HEK293T (cell line): ENCODE results near the gene ANO9.

ENCODE experiments used
- CTCF ChIA-PET: fragments of 350-600 bp; formaldehyde crosslinking; extraction: SDS; loops from one replicate; lab custom pipeline; 2021; ENCODE audit warnings: antibody characterized with exemption, inconsistent platforms; lab: Yijun Ruan, JAX
- POLR2A ChIA-PET: fragments of 350-600 bp; formaldehyde crosslinking; extraction: SDS; loops from one replicate; lab custom pipeline; 2020; ENCODE audit warnings: antibody characterized with exemption, inconsistent platforms; lab: Yijun Ruan, JAX
- DNase-seq: peaks from one replicate; pipeline ENCODE4 v3.0.0; 2012; ENCODE audit warnings: mixed read lengths; ENCODE audit errors: extremely low spot score
- ARNT ChIP-seq: fragments of 450-650 bp; IDR thresholded peaks from 2 replicates; pipeline ENCODE4 v1.6.1; 2017; ENCODE audit warnings: mild to moderate bottlenecking
- BHLHE40 ChIP-seq: fragments of 450-650 bp; IDR thresholded peaks from 2 replicates; pipeline ENCODE4 v1.6.1; 2016; ENCODE audit warnings: mild to moderate bottlenecking, moderate library complexity, borderline replicate concordance
- CTBP1 ChIP-seq: fragments of 450-650 bp; IDR thresholded peaks from 2 replicates; pipeline ENCODE4 v1.6.1; 2016; ENCODE audit warnings: borderline replicate concordance
- ELF4 ChIP-seq: fragments of 450-650 bp; IDR thresholded peaks from 2 replicates; pipeline ENCODE4 v1.6.1; 2017; ENCODE audit warnings: antibody characterized with exemption
- FOXA1 ChIP-seq: fragments of 450-650 bp; IDR thresholded peaks from 2 replicates; pipeline ENCODE4 v1.6.1; 2016; ENCODE audit warnings: mild to moderate bottlenecking
- FOXK2 ChIP-seq: fragments of 450-650 bp; IDR thresholded peaks from 2 replicates; pipeline ENCODE4 v1.6.1; 2016; ENCODE audit warnings: mild to moderate bottlenecking
- FOXM1 ChIP-seq: fragments of 450-650 bp; IDR thresholded peaks from 2 replicates; pipeline ENCODE4 v1.6.1; 2017; ENCODE audit warnings: mild to moderate bottlenecking, borderline replicate concordance
- HDGF ChIP-seq: fragments of 450-650 bp; IDR thresholded peaks from 2 replicates; pipeline ENCODE4 v1.6.1; 2017; ENCODE audit warnings: antibody characterized with exemption, borderline replicate concordance
- L3MBTL2 ChIP-seq: fragments of 450-650 bp; conservative IDR thresholded peaks from 2 replicates; pipeline ENCODE4 v1.6.1; 2016; ENCODE audit warnings: mild to moderate bottlenecking
- LEF1 ChIP-seq: fragments of 450-650 bp; IDR thresholded peaks from 2 replicates; pipeline ENCODE4 v1.6.1; 2017; ENCODE audit warnings: mild to moderate bottlenecking, borderline replicate concordance
- NFRKB ChIP-seq: fragments of 450-650 bp; IDR thresholded peaks from 2 replicates; pipeline ENCODE4 v1.6.1; 2016; ENCODE audit warnings: mild to moderate bottlenecking, moderate library complexity
- SP1 ChIP-seq: fragments of 450-650 bp; IDR thresholded peaks from 2 replicates; pipeline ENCODE4 v1.6.1; 2017
- SUZ12 ChIP-seq: fragments of 450-650 bp; IDR thresholded peaks from 2 replicates; pipeline ENCODE4 v1.6.1; 2016; ENCODE audit warnings: mild to moderate bottlenecking
- TARDBP ChIP-seq: fragments of 450-650 bp; IDR thresholded peaks from 2 replicates; pipeline ENCODE4 v1.6.1; 2016
- ZNF384 ChIP-seq: fragments of 450-650 bp; IDR thresholded peaks from 2 replicates; pipeline ENCODE4 v1.6.1; 2016
- TF ChIP-seq, protein P1 (sequence below): fragments of 450-650 bp; IDR thresholded peaks from 2 replicates; pipeline ENCODE4 v1.6.1; 2016

ANO9 gene

DNA sequence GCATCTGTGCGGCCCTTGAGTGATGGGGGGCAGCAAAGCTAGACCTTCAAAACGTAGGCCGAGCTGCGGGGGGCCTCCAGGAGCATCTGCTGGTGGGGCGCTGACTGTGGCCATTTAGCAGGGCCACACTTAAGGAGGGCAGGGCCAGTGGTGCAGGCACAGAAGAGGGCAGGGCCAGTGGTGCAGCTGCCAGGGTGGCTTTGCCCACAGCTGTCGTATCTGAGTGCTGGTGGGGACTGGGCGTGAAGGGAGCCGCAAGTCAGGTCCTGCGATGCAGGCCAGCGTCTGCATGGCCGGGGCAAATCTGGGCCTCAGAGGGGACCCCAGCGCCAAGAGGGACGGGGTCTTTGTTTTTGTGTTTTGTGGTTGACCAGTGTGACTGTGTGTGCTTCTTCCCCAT, 37.5 kb upstream of the ANO9 start:
- ChIA-PET CTCF (no interaction called here), POLR2A (no interaction called here)
- no peak for DNase-seq
- TF ChIP-seq HDGF (no peak), FOXA1 (no peak), SP1 (no peak), ZNF384 (no peak), SUZ12 (no peak), BHLHE40 (no peak), LEF1 (no peak), ELF4 (no peak), CTBP1 (no peak), L3MBTL2 (no peak), FOXK2 (no peak), NFRKB (no peak), FOXM1 (no peak), TARDBP (no peak)
- TF ChIP-seq, protein P1, sequence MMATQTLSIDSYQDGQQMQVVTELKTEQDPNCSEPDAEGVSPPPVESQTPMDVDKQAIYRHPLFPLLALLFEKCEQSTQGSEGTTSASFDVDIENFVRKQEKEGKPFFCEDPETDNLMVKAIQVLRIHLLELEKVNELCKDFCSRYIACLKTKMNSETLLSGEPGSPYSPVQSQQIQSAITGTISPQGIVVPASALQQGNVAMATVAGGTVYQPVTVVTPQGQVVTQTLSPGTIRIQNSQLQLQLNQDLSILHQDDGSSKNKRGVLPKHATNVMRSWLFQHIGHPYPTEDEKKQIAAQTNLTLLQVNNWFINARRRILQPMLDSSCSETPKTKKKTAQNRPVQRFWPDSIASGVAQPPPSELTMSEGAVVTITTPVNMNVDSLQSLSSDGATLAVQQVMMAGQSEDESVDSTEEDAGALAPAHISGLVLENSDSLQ: no peak

DNA sequence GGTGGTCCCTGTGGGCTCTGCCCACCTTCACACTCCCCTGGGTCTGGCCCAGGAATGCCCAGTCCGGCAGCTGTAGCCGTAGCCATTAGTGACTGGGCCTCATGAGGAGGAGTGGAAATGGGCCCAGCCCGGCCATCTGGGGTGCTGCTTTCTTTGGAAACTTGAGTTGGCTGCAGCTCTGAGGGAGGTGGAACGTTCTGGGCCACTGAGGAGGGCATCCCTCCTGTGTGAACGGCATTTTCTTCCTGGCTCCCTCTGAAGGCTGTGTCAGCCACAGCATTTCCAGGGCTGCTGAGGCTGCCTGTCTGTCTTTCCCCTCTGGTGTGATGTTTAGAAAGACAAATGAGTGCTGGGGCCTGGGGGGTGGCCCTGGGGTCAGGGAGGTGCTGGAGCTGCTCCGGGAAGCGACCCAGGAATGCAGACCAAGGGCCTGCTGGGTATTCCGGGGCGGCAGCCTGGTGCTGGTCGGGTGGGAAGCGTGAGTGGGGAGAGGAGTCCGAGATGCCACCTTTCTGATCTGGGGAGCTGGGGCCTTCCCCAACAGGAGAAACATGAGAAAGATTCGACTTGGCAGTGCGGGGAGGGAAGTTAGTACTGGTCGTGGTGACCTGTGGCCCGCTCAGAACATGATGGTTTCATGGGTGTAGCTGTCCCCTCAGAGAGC, 35.4 kb upstream of the ANO9 start:
- ChIA-PET CTCF (no interaction called here), POLR2A (interaction anchor here (1.0 kb wide), 1 partner anchor 27 kb away, joined by 4 read pairs; the partner anchor contains the start of gene PTDSS2)
- no peak for DNase-seq
- no peak for TF ChIP-seq NFRKB

DNA sequence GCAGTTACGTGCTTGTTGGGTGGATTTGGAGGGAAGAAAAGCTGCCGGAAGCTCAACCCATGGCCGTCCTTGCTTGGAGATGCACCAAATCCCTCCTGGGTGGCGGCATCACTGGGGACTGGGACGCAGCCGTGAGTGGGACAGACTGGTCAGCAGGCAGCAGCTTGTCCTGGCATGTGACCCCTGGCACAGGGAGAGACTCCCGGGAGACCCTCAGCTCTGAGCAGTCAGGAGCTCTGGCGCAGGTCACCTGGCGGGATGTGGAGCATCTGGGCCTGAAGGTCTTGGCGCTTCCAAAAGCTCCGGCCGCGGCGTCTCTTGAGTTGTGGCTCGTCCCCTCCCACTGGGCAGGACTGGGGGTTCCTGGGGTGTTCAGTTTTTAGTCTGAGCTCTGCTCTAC, 34.6 kb upstream of the ANO9 start:
- no peak for DNase-seq
- ChIA-PET POLR2A (no interaction called here), CTCF (no interaction called here)
- TF ChIP-seq LEF1 (no peak), SUZ12 (no peak), FOXA1 (no peak), SP1 (no peak), L3MBTL2 (no peak), FOXM1 (no peak), FOXK2 (no peak), ELF4 (no peak), ZNF384 (no peak), ARNT (no peak), NFRKB (no peak), HDGF (no peak), CTBP1 (no peak), TARDBP (no peak)

DNA sequence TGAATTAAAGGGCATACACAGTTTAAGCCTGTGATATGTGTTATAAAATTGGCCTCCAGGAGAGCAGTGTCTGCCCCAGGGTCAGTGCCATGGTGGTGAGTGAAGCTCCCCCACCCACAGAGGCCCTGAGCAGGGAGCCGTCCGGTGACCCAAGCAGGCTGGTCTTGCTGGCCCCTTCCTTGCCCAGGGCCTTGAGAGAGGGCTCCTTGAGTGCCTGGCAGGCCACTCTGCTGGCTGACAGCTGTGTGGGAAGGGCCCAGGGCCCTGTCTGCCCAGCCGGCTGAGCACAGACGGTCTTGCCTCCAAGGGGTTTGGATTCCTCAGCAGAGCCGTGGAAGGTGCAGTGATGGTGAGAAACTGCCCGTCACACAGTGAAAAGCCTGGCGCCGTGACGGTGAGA, 34.1 kb upstream of the ANO9 start:
- ChIA-PET POLR2A (no interaction called here), CTCF (no interaction called here)
- DNase-seq: no peak
- no peak for TF ChIP-seq NFRKB
- no peak for TF ChIP-seq FOXM1
- TF ChIP-seq FOXK2: no peak
- TF ChIP-seq LEF1: no peak

DNA sequence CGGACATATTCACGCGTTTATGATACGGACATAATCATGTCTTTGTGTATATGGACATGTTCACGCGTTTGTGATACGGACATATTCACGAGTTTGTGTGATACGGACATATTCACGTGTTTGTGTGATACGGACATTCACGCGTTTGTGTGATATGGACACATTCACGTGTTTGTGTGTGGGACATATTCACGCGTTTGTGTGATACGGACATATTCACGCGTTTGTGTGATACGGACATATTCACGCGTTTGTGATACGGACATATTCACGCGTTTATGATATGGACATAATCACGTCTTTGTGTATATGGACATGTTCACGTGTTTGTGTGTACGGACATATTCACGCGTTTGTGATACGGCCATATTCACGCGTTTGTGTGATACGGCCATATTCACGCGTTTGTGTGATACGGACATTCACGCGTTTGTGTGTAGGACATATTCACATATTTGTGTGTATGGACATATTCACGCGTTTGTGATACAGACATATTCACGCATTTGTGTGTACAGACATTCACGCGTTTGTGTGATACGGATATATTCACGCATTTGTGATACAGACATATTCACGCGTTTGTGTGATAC, 33.2 kb upstream of the ANO9 start:
- DNase-seq: no peak
- CTCF ChIA-PET: no interaction called here
- no peak for TF ChIP-seq NFRKB
- no peak for TF ChIP-seq ARNT
- TF ChIP-seq ZNF384: no peak
- POLR2A ChIA-PET: no interaction called here

DNA sequence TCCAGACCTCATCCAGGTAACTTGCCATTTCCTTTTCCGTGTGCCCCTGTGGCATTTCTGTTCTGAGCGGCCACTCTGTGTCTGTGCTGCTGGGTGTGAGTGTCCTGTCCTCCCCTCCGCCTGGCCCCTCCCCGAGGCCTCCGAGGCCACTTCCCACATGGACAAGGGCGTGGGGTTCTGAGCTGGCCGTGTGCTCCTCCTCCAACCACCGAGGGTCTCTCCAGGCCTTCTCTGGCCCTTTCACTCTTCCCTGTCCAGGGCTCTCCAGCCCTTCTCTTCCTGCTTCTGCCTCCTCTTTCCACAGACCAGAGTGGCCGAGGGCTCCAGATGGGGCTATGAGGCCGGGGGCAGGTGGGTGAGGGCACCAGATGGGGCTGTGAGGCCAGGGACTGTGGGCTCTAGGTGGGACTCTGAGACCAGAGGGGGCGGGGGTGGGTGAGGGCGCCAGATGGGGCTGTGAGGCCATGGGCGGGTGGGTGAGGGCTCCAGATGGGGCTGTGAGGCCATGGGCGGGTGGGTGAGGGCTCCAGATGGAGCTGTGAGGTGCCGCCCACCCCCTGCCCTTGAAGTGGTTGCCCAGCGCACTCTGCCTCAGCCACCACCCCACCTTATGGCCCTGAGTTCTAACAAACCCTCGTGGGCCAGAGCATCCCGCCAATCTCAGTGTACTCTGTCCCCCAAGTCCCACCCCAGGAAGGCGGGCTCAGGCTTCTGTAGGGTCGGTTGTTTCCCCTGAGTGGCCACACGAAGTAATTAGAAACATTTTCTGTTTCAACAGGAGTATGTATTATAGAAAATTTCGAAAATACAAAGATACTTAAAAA, 32.4 kb upstream of the ANO9 start:
- ChIA-PET CTCF (interaction anchor here (0.9 kb wide), 1 partner anchor 224 kb away, joined by 3 read pairs; no protein-coding TSS in a partner anchor), POLR2A (no interaction called here)
- no peak for DNase-seq
- TF ChIP-seq ARNT (no peak), FOXM1 (no peak), LEF1 (no peak), ELF4 (no peak), HDGF (no peak), FOXA1 (no peak), CTBP1 (no peak), NFRKB (no peak)
- TF ChIP-seq, protein P1: no peak

DNA sequence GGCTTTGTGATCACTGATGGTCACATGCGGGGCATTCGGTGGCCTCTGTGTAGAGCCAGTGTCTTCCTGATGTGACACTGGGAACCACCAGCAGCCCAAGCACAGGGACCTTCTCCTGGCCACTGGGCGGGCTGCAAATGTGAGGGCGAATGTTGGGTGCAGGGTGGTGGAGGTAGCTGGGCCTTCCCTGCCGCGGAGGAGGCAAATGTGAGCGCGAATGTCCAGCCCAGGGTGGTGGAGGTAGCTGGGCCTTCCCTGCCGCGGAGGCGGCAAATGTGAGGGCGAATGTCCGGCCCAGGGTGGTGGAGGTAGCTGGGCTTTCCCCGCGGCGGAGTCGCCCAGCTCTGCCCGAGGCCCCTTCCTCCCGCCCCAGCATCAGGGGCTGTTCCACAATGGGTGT, 31.6 kb upstream of the ANO9 start:
- CTCF ChIA-PET: interaction anchor here (0.9 kb wide), 1 partner anchor 223 kb away, joined by 3 read pairs; no protein-coding TSS in a partner anchor
- TF ChIP-seq BHLHE40: no peak
- DNase-seq: no peak
- POLR2A ChIA-PET: no interaction called here
